ENCODE measurements around the gene SLC46A3. TPM values are rescaled to one million over a fixed set of nuclear protein-coding genes. Genes with fewer than 3 reads are reported as not detected.

The SLC46A3 gene
- total and polyA plus RNA-seq, 2 donors (not counting 1 experiment from before 2014, with no cell fraction given) = 13.1 to 19.0 TPM

- H3K4me1 Mint-ChIP-seq = peaks cover 24% of the 10 kb centered on the region
- WGBS (ENCODE audit: insufficient coverage) = 100% methylated on average over 1 of the region's 8 CpGs
- no peak for DNase-seq
- H3K4me2 ChIP-seq (replicated peaks; ENCODE audit: low read depth, low read length, poor library complexity, severe bottlenecking) = no peak overlapping the region
- no peak for ATAC-seq (ENCODE audit: low read depth)
- peak overlapping the region; percentile 44 for H3K4me3 Mint-ChIP-seq
- POLR2A ChIA-PET = no interaction called here
- no peak overlapping the region for H2AFZ ChIP-seq (ENCODE audit: insufficient read depth, low read depth, low read length, poor library complexity, severe bottlenecking)
- intact Hi-C loops (cut with micrococcal nuclease) = loop anchor here (5.0 kb wide), 3 partner anchors 294 to 1464 kb away; partner anchors contain the start of genes RASL11A and RPL21
- H3K79me2 ChIP-seq (ENCODE audit: control insufficient read depth, insufficient read depth, low read length) = peaks cover 31% of the 10 kb centered on the region
- no peaks in the 10 kb centered on the region for H3K27me3 ChIP-seq (replicated peaks in 1 of 4; ENCODE audit: control extremely low read depth in 1 of 4, control insufficient read depth in 3 of 4, insufficient read depth in 4 of 4, low read length in 3 of 4)
- H3K27me3 Mint-ChIP-seq = no peaks in the 10 kb centered on the region
- H3K36me3 ChIP-seq (replicated peaks in 1 of 2; ENCODE audit: control extremely low read depth in 1 of 2, control insufficient read depth in 1 of 2, extremely low read depth in 1 of 2, insufficient read depth in 2 of 2, low read length in 1 of 2) = peaks cover 0 to 5% of the 10 kb centered on the region in 2 experiments
- peaks cover 14 to 18% of the 10 kb centered on the region in 2 donors for H3K4me1 ChIP-seq (ENCODE audit: control insufficient read depth in 2 of 2, insufficient read depth in 2 of 2, low read length in 2 of 2)
- no peaks in the 10 kb centered on the region for H4K20me1 ChIP-seq (ENCODE audit: control insufficient read depth, insufficient read depth, low read length, poor library complexity, severe bottlenecking)
- no peak overlapping the region for H3K9ac ChIP-seq (ENCODE audit: low read length)
- H3K4me3 ChIP-seq (ENCODE audit: control extremely low read depth in 1 of 5, extremely low read depth in 1 of 5, insufficient read depth in 1 of 5, low read depth in 2 of 5, low read length in 4 of 5) = no peak overlapping the region
- H3K9me3 ChIP-seq (ENCODE audit: control extremely low read depth in 1 of 3, control insufficient read depth in 2 of 3, insufficient read depth in 1 of 3, low read length in 2 of 3) = no peaks in the 10 kb centered on the region
- no peaks in the 10 kb centered on the region for H3K9me3 Mint-ChIP-seq (ENCODE audit: insufficient read depth)
- H3K27ac ChIP-seq (ENCODE audit: low read length in 2 of 2) = no peak overlapping the region
- CTCF ChIA-PET = no interaction called here
- peak overlapping the region; percentile 37 for H3K27ac Mint-ChIP-seq
- no peak for TF ChIP-seq CTCF (IDR thresholded peaks at IDR 0.05)
- TF ChIP-seq EZH2 (IDR thresholded peaks at IDR 0.05; ENCODE audit: borderline replicate concordance, insufficient read depth, low read depth, low read length, poor library complexity, severe bottlenecking) = no peak
Observed at GRCh38 chr13:28716511-28716910, 2.3 kb downstream of the SLC46A3 start.

GRCh38 chr13:28714651-28715050 is 4.1 kb downstream of the SLC46A3 start:
- H3K4me2 ChIP-seq (replicated peaks; ENCODE audit: low read depth, low read length, poor library complexity, severe bottlenecking) = no peak overlapping the region
- no peak for ATAC-seq (ENCODE audit: low read depth)
- 94% methylated on average over 1 of the region's 1 CpG for WGBS (ENCODE audit: insufficient coverage)
- ChIA-PET POLR2A (interaction anchor here (0.7 kb wide), 1 partner anchor 329 kb away, joined by 5 read pairs; no protein-coding TSS in a partner anchor), CTCF (no interaction called here)
- H3K27ac ChIP-seq (ENCODE audit: low read length in 2 of 2) = no peak overlapping the region
- H3K36me3 ChIP-seq (replicated peaks in 1 of 2; ENCODE audit: control extremely low read depth in 1 of 2, control insufficient read depth in 1 of 2, extremely low read depth in 1 of 2, insufficient read depth in 2 of 2, low read length in 1 of 2) = peaks cover 2 to 9% of the 10 kb centered on the region in 2 experiments
- no peak for TF ChIP-seq CTCF (IDR thresholded peaks at IDR 0.05)
- no peak for TF ChIP-seq EZH2 (IDR thresholded peaks at IDR 0.05; ENCODE audit: borderline replicate concordance, insufficient read depth, low read depth, low read length, poor library complexity, severe bottlenecking)
- H3K27ac Mint-ChIP-seq = no peak overlapping the region
- no peaks in the 10 kb centered on the region for H4K20me1 ChIP-seq (ENCODE audit: control insufficient read depth, insufficient read depth, low read length, poor library complexity, severe bottlenecking)
- H3K27me3 Mint-ChIP-seq = no peaks in the 10 kb centered on the region
- no peak for DNase-seq
- H3K9me3 Mint-ChIP-seq (ENCODE audit: insufficient read depth) = no peaks in the 10 kb centered on the region
- H3K4me1 ChIP-seq (ENCODE audit: control insufficient read depth in 2 of 2, insufficient read depth in 2 of 2, low read length in 2 of 2) = peaks cover 14 to 18% of the 10 kb centered on the region in 2 donors
- intact Hi-C loops (cut with micrococcal nuclease) = loop anchor here (5.0 kb wide), 3 partner anchors 292 to 1462 kb away; partner anchors contain the start of genes RASL11A and RPL21
- peaks cover 24% of the 10 kb centered on the region for H3K4me1 Mint-ChIP-seq
- H3K27me3 ChIP-seq (replicated peaks in 1 of 4; ENCODE audit: control extremely low read depth in 1 of 4, control insufficient read depth in 3 of 4, insufficient read depth in 4 of 4, low read length in 3 of 4) = no peaks in the 10 kb centered on the region
- no peak overlapping the region for H3K4me3 Mint-ChIP-seq
- H3K9me3 ChIP-seq (ENCODE audit: control extremely low read depth in 1 of 3, control insufficient read depth in 2 of 3, insufficient read depth in 1 of 3, low read length in 2 of 3) = no peaks in the 10 kb centered on the region
- H3K4me3 ChIP-seq (ENCODE audit: control extremely low read depth in 1 of 5, extremely low read depth in 1 of 5, insufficient read depth in 1 of 5, low read depth in 2 of 5, low read length in 4 of 5) = no peak overlapping the region
- peaks cover 32% of the 10 kb centered on the region for H3K79me2 ChIP-seq (ENCODE audit: control insufficient read depth, insufficient read depth, low read length)
- no peak overlapping the region for H2AFZ ChIP-seq (ENCODE audit: insufficient read depth, low read depth, low read length, poor library complexity, severe bottlenecking)
- no peak overlapping the region for H3K9ac ChIP-seq (ENCODE audit: low read length)
